PC-9 (cell line): ENCODE data around the gene COL15A1. TPM values are rescaled to one million over a fixed set of nuclear protein-coding genes. Genes with fewer than 3 reads are reported as not detected.

ENCODE experiments used
- BruUV-seq: library from RNA; stranded (reverse); fragments of 400-500 nt; replicated peaks from 2 replicates; lab custom pipeline; 2021; lab: Mats Ljungman, UMichigan
- CTCF ChIA-PET: fragments of 300-600 bp; sonication (Branson Sonifier 250); formaldehyde crosslinking; loops from one replicate; lab custom pipeline; 2022; ENCODE audit warnings: antibody characterized with exemption; lab: Charles Lee
- POLR2A ChIA-PET: fragments of 300-600 bp; sonication (Branson Sonifier 250); formaldehyde crosslinking; loops from one replicate; lab custom pipeline; 2022; ENCODE audit warnings: antibody characterized with exemption; ENCODE audit not compliant: unreplicated experiment; lab: Charles Lee
- DNase-seq, 2 experiments: peaks; one replicate each; pipeline versions ENCODE4 v3.0.0 to v3.0.0-alpha.2; 2015 to 2022; ENCODE audit warnings: mixed read lengths in 1 of 2
- H2AFZ ChIP-seq: fragments of 200-600 bp; sonication (generic); 2 replicates; pipeline ENCODE4 v1.8.1; 2017; ENCODE audit warnings: antibody characterized with exemption
- H3F3A ChIP-seq: fragments of 200-600 bp; sonication (generic); 2 replicates; pipeline ENCODE4 v1.8.1; 2017; ENCODE audit warnings: antibody characterized with exemption, mild to moderate bottlenecking, low read depth; ENCODE audit not compliant: insufficient read depth
- H3K27ac ChIP-seq: fragments of 200-600 bp; sonication (generic); 2 replicates; pipeline ENCODE4 v1.6.1; 2016; ENCODE audit warnings: mixed run types
- H3K27me3 ChIP-seq: fragments of 200-600 bp; sonication (generic); 2 replicates; pipeline ENCODE4 v1.6.1; 2016; ENCODE audit warnings: low read depth, mixed run types; ENCODE audit not compliant: insufficient read depth
- H3K36me3 ChIP-seq: fragments of 200-600 bp; sonication (generic); 2 replicates; pipeline ENCODE4 v1.6.1; 2016; ENCODE audit warnings: low read depth, mixed run types
- H3K4me1 ChIP-seq: fragments of 200-600 bp; sonication (generic); replicated peaks from 2 replicates; pipeline ENCODE4 v1.6.1; 2016; ENCODE audit warnings: mixed run types; ENCODE audit not compliant: insufficient read depth
- H3K4me2 ChIP-seq: fragments of 200-600 bp; sonication (generic); 2 replicates; pipeline ENCODE4 v1.6.1; 2017; ENCODE audit warnings: mixed run types
- H3K4me3 ChIP-seq: fragments of 200-600 bp; sonication (generic); 2 replicates; pipeline ENCODE4 v1.6.1; 2016; ENCODE audit warnings: mixed run types
- H3K79me2 ChIP-seq: fragments of 200-600 bp; sonication (generic); 2 replicates; pipeline ENCODE4 v1.6.1; 2017; ENCODE audit warnings: low read depth, mixed run types
- H3K9me2 ChIP-seq: fragments of 200-600 bp; sonication (generic); 2 replicates; pipeline ENCODE4 v1.8.1; 2017; ENCODE audit warnings: mild to moderate bottlenecking; ENCODE audit not compliant: insufficient read depth
- H3K9me3 ChIP-seq: fragments of 200-600 bp; sonication (generic); 2 replicates; pipeline ENCODE4 v1.8.1; 2016; ENCODE audit warnings: low read depth; ENCODE audit not compliant: insufficient read depth
- H4K20me1 ChIP-seq: fragments of 200-600 bp; sonication (generic); 2 replicates; pipeline ENCODE4 v1.8.1; 2017; ENCODE audit not compliant: insufficient read depth
- CTCF ChIP-seq: fragments of 200-600 bp; sonication (generic); conservative IDR thresholded peaks from 2 replicates; pipeline ENCODE4 v1.6.1; 2017; ENCODE audit warnings: mixed run types, antibody characterized with exemption, mild to moderate bottlenecking, moderate library complexity
- EZH2 ChIP-seq: fragments of 200-600 bp; sonication (generic); IDR thresholded peaks from 2 replicates; pipeline ENCODE4 v1.8.0; 2017; ENCODE audit warnings: antibody characterized with exemption, low read depth
- intact Hi-C: fragments of 100-400 bp; cut with micrococcal nuclease; formaldehyde crosslinking; loops from one replicate; pipeline ENCODE4 v1.10.0; 2022; ENCODE audit not compliant: unreplicated experiment
- total RNA-seq: library from RNA; stranded (reverse); gene quantifications from 2 replicates; pipeline ENCODE4 v1.2.3, GENCODE V29; 2021

The COL15A1 gene
- total RNA-seq, 1 experiment from 2014 or later, result not detected

- Histone ChIP-seq H3F3A (no peaks in the 10 kb centered on the region), H3K9me2 (no peaks in the 10 kb centered on the region), H3K36me3 (no peaks in the 10 kb centered on the region), H3K9me3 (no peaks in the 10 kb centered on the region; the same call in 1 of the 2 replicates), H4K20me1 (no peaks in the 10 kb centered on the region), H3K4me2 (no peak overlapping the region), H3K79me2 (no peaks in the 10 kb centered on the region), H3K27ac (no peak overlapping the region), H3K4me1 (no peaks in the 10 kb centered on the region), H2AFZ (no peak overlapping the region), H3K27me3 (no peaks in the 10 kb centered on the region), H3K4me3 (no peak overlapping the region)
- TF ChIP-seq EZH2, result no peak
- TF ChIP-seq CTCF, result no peak
- no peak for DNase-seq
- POLR2A ChIA-PET, result no interaction called here
- intact Hi-C loops, result no loop called here
- CTCF ChIA-PET, result no interaction called here
- BruUV-seq, result no TSS peak
These were observed 143.8 kb downstream of the COL15A1 start for GRCh38 chr9:99087462-99087861.

GRCh38 chr9:99090336-99091130, 146.8 kb downstream of the COL15A1 start:
- no peak overlapping the region for H3K27ac ChIP-seq
- no peaks in the 10 kb centered on the region for H4K20me1 ChIP-seq
- DNase-seq, result no peak
- ChIA-PET CTCF (no interaction called here), POLR2A (interaction anchor here (0.5 kb wide), 1 partner anchor 316 kb away, joined by 3 read pairs; no protein-coding TSS in a partner anchor)
- no peaks in the 10 kb centered on the region for H3K79me2 ChIP-seq
- no peaks in the 10 kb centered on the region for H3K4me1 ChIP-seq
- no peak for TF ChIP-seq CTCF
- no peak for TF ChIP-seq EZH2
- H3K36me3 ChIP-seq, result no peaks in the 10 kb centered on the region
- H3K4me3 ChIP-seq, result no peak overlapping the region
- no peak overlapping the region for H2AFZ ChIP-seq
- no peaks in the 10 kb centered on the region; the same call in 1 of the 2 replicates for H3K9me3 ChIP-seq
- H3F3A ChIP-seq, result no peaks in the 10 kb centered on the region
- no TSS peak for BruUV-seq
- intact Hi-C loops, result no loop called here
- H3K9me2 ChIP-seq, result no peaks in the 10 kb centered on the region
- no peak overlapping the region for H3K4me2 ChIP-seq
- no peaks in the 10 kb centered on the region for H3K27me3 ChIP-seq

- Histone ChIP-seq H3K36me3 (no peaks in the 10 kb centered on the region), H3K4me3 (no peak overlapping the region), H3K4me2 (no peak overlapping the region), H3K9me2 (no peaks in the 10 kb centered on the region), H3K27ac (no peak overlapping the region), H2AFZ (no peak overlapping the region), H3K79me2 (no peaks in the 10 kb centered on the region), H3K4me1 (no peaks in the 10 kb centered on the region), H3K27me3 (no peaks in the 10 kb centered on the region), H3F3A (no peaks in the 10 kb centered on the region), H4K20me1 (no peaks in the 10 kb centered on the region), H3K9me3 (no peaks in the 10 kb centered on the region; the same call in 1 of the 2 replicates)
- no peak for DNase-seq
- ChIA-PET CTCF (no interaction called here), POLR2A (no interaction called here)
- BruUV-seq, result no TSS peak
- TF ChIP-seq EZH2 (no peak), CTCF (no peak)
- intact Hi-C loops, result no loop called here
These were observed 149.2 kb downstream of the COL15A1 start for GRCh38 chr9:99092643-99093491.
